Measurements from ENCODE around the gene PSD2.

PSD2 gene

DNA sequence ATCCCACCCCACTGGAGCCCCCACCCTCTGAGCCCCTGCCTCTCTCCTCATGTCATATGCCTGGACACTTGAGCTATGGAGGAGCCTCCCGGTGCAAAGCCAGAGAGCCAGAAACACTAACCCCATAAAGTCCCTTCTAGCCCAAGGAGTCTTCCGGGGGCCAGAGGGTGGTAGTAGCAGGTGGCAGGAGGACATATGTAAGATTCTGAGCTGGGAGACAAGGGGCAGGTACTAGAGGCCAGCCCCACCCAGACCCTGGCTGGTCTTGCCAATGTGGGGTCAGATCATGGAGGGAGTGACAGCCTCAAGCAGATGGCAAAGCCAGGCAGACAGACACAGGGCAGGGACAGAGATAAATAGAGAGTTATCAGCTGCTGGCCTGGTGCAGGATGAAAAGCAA lies 63.4 kb downstream of the PSD2 start:
- DNase-seq, result no peak

- no peak for DNase-seq
Measured at GRCh38 chr5:139861021-139861888, 65.6 kb downstream of the PSD2 start.

GRCh38 chr5:139861889-139862207 lies 66.2 kb downstream of the PSD2 start:
- DNase-seq, result no peak

- DNase-seq, result no peak
Measured at GRCh38 chr5:139862313-139862712, 66.7 kb downstream of the PSD2 start.

DNA sequence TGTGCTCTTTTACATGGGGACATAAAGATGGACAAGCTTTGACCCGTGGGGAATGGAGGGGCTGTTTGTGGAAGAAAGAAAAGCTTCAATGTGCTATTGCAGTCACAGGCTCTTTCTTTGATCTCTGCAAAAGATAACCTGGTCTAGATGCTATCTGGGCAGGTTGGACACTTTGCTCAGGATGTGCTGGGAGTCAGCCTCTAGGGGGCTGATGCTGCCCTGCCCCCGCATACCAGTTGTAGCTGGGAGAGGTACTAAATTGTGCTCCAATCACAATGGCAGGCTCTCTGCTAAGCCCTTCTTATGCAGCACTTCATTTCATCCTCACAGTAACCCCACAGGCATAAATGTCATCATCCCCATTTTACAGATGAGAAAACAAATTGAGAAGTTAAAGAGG lies 67.2 kb downstream of the PSD2 start:
- DNase-seq, result no peak

- DNase-seq, result no peak
Measured at GRCh38 chr5:139863361-139863760, 67.8 kb downstream of the PSD2 start.

- DNase-seq, result no peak
Measured at GRCh38 chr5:139863855-139864558, 68.4 kb downstream of the PSD2 start.

DNA sequence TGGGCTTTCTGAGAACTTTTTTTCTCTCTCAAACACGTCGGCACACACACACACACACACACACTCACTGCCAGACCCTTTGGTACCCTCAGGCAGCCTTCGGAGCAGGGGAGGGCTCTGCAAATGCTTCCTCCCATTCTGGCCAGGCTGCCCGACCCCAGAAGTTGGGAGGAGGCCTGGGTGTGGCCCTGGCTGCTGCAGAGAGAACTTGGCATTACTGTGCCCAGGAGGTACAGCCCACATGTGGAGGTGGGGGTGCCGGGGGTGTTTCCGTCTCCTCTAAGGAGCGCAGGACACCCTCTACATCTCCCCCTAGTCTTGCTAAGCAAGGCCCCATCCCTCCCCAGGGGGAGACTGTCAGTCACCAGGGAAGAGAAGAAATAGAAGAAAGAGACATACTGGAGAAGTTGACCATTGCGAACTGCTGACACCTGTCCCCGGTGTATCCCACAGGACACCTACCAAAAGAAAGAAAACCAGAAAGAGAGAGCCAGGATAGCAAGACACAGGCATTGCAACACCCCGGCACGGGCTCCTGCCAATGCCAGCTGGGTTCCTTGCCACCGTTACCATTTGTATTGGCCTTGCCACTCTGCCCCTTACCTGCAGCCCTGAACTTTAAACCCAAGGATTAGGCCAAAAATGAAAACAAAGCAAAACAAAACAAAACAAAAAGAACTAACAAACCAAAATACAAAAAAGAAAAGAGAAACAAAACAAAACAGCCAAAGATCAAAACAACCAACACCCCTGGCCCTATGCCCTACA lies 69.3 kb downstream of the PSD2 start:
- no peak for DNase-seq

DNA sequence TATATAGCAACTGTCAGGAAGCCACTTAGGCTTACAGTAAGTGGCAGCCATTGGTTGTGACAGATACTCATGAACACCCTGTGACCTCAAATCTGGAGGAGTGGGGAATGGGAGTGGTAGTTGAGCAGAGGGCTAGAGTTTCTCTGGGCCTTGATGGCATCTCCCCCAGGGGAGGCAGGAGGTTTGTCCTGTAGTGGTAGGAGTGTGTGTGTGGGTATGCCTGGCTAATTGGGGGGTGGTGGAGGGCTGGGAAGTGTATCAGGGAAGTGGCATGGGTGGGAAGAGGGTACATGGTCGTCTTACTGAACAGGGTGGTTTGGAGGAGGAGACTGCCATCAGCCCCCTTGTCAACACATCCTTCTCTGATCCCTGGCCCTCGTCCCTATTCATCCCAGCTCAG lies 71.5 kb downstream of the PSD2 start:
- DNase-seq, result no peak

DNA sequence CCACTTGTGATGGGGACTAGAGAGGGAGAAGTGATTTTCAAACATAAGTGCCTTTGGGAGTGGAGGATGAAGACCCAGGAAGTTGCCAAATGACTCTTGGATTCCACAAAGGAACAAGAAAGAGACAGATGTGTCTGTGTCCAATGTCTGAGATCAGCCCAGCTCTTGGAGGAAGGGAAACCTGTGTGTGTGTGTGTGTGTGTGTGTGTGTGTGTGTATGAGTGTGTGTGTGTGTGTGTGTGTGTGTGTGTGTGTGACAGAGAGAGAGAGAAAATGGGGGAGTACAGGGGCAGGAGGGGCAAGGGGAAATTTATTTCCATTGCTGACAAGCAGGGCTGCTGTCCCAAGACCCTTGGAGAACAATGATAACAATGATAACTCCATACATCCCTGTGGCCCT lies 72.0 kb downstream of the PSD2 start:
- DNase-seq, result no peak

DNA sequence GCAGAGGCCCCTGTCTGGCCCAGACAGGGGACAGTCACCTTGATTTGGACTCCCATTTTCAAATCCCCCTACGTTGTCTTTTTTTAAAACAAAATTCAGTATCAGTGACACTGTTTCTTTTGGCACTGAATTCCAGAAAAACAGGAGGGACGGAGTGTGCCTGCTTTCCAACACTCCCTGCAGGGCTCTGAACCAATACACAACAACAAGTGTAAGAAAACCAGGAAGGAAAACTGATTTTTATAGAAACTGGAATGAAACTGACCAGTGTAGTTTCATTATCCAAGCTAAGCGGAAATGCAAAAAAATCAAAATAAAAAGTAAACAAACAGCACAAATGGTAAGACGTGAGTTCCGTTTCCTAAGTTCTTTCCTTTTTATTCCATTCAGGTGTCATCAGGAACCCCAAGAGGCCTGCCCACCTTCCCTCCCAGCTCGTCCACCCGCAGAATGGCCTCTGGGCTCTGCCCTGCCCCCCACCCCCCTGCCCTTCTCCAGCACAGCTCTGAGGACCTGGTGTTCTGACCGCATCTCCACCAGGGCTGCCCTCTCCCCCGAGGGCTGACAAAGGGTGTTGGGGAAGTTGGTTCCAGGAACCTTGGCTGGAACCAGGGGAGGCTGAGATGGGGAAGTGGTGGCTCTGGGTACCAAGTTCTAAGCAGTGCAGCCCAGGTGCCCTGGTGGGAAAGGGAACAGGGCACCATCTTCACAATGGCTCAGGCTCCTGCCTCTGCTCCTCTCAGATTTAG lies 73.6 kb downstream of the PSD2 start:
- DNase-seq, result no peak

- no peak for DNase-seq
Measured at GRCh38 chr5:139870677-139871076, 75.1 kb downstream of the PSD2 start.

DNA sequence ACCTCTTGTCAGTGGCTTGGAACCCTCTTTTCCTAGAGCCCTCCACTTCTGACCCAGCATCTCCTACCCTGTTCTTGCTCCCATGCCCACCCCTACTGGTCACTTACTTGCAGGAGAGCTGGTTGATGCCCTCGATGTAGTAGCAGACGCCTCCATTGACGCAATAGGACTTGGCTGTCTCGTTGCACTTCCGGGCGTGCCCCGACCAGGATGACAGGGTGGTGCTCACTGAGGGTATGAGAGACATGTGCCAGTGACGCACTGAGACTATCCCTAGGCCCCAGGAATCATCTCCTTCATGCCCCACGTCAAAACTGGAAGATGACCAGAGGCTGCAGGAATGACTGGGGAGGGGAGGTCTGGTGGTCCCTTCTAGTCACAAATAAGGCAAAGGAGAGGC lies 76.0 kb downstream of the PSD2 start:
- no peak for DNase-seq

DNA sequence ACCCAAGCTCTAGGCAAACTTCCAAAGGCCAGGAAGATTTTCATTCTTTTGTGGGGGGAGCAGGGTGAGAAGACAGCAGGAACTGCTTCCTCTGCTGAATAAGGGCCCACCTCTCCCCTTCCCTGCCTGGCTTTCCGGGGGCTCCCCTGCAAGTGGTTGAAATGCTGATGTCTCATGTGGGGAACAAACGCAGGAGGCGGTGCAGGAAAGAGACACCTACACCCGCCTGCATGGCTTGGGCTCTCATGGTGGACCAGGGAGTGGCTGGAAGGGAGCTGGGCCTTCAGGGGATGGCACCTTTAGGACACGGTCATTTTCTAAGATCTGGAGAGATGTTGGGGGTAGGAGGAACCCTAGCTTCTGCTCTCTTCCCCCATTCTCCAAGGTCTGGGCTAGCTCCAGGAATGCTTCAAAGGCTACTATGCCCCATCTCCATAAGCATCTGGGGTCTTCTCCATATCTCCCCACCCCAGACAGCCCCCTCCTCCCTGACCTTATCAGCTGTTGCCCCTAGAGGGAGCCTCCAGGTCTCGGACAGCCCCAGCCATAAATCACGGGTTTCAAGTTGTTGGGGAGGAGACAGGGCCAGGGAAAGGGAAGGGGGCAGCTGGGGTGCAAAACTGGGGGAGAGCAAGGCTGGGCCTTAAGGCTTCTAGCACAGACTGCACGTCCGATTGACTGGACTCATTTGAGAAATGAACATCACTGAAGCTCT lies 76.6 kb downstream of the PSD2 start:
- DNase-seq, result no peak

GRCh38 chr5:139872851-139873794 lies 77.5 kb downstream of the PSD2 start:
- no peak for DNase-seq

DNA sequence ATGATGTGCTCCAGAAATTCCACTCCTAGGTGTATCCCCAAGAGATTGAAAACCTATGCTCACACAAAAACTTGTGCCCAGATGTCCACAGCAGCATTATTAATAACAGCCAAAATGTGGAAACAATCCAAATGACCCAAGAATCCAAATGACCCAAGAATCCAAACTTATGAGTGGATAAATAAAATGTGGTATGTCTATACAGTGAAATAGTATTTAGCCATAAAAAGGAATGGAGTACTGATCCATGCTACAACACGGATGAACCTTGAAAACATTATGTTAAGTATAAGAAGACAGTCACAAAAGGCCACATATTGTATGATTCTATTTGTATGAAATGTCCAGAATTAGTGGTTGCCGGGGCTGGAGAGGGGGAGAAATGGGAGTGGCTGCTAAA lies 80.3 kb downstream of the PSD2 start:
- no peak for DNase-seq

DNA sequence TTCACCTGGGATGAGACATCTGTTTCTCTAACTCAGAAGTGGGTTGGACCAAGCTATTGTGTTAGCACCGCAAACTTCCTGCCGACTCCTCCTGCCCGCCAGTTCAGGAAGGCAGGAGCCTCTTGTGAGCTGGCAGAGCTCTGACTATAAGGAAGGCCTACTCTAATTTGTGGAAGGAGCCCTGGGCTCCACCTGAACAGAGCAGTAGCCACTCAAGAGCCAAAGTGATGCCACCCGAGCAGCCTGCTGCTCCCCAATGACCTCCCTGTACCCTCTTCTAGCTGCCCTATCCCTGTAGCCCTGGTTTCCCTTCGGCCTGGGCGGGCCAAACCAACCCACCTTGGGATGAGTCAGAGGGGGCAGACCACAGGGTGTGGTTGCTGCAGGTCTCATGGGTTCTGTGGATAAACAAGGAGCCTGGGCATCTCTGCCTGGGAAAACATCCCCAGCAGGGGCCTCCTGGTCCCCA lies 81.6 kb downstream of the PSD2 start:
- no peak for DNase-seq

DNA sequence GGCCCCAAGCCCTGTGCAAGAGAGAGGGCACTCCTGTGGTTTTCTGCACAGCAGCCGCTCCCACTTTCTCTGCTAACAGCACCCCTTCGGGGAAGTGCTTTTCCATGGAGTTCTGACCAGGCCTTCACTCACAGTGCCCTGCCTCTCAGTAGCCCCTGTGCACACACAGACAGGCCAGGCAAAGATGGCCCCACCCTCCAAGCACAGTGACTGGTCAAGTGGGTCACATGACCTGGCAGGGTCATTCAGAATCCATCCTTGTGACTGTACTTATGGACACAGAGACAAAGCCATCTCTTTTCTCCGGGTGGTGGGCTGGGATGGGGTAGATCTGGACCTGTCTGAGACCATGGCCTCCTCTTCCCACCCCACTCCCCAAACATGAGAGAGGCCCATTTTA lies 82.5 kb downstream of the PSD2 start:
- no peak for DNase-seq

- no peak for DNase-seq
Measured at GRCh38 chr5:139880416-139881142, 85.0 kb downstream of the PSD2 start.

DNA sequence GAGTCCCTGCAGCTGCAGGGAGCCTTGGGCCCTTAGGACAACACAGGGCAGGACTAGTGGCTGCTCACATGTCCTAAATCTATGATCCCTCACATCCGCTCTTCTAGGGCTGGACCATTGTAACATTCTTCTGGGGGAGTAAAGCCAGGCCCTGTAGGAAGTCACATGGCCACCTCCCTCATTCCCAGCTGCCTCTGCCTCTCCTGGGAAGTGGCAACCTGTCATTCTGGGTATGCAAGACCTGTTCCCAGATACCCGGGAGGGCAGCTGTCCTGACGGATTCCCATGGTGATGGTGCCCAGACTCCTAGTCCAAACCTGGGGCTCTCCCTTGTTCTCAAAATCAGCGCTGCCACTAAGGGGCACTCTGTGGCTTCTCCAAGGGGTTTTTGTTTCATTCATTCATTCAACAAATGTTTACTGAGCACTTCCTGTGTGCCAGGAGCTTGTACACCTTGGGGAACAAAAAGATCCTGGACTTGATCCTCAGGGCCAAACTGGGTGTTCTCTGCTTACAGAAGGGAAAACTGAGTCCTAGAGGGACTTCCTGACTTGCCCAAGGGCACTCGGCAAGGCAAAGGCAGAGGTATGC lies 85.6 kb downstream of the PSD2 start:
- DNase-seq, result no peak
